H1 (cell line): Measurements from ENCODE around the gene PLCL1. TPM values are rescaled to one million over a fixed set of nuclear protein-coding genes. Genes with fewer than 3 reads are reported as not detected.

Experiments
- CTCF ChIA-PET: fragments of 300-600 bp; sonication (Branson Sonifier 250); formaldehyde crosslinking; loops from one replicate; lab custom pipeline; 2021; ENCODE audit not compliant: partially characterized antibody; lab: Charles Lee
- POLR2A ChIA-PET: fragments of 300-600 bp; sonication (Branson Sonifier 250); formaldehyde crosslinking; loops from one replicate; lab custom pipeline; 2021; ENCODE audit warnings: inconsistent platforms; ENCODE audit not compliant: partially characterized antibody; lab: Charles Lee
- DNase-seq, 2 experiments: peaks; one replicate each; pipeline versions ENCODE4 v3.0.0 to v3.0.0-alpha.2; 2010 to 2022; ENCODE audit warnings: low spot score in 2 of 2, low read depth in 1 of 2, mixed read lengths in 1 of 2
- FAIRE-seq: peaks from 2 replicates; lab custom pipeline; 2011; peaks lifted over from hg19 to GRCh38; lab: Jason Lieb, UNC
- H2AFZ ChIP-seq: 2 replicates; pipeline ENCODE4 v1.8.1; 2012; ENCODE audit warnings: low read length, inconsistent platforms
- H2AK5ac ChIP-seq: 2 replicates; pipeline ENCODE4 v1.6.1; 2013; ENCODE audit warnings: low read depth, low read length
- H2BK120ac ChIP-seq: replicated peaks from 2 replicates; pipeline ENCODE3; 2013; ENCODE audit warnings: low read depth, low read length, inconsistent platforms
- H2BK12ac ChIP-seq: 2 replicates; pipeline ENCODE4 v1.6.1; 2013; ENCODE audit warnings: low read depth, low read length
- H2BK15ac ChIP-seq: 2 replicates; pipeline ENCODE4 v1.6.1; 2013; ENCODE audit warnings: low read length
- H2BK20ac ChIP-seq: 2 replicates; pipeline ENCODE4 v1.6.1; 2013; ENCODE audit warnings: low read length
- H2BK5ac ChIP-seq: 2 replicates; pipeline ENCODE4 v1.6.1; 2013; ENCODE audit warnings: low read depth, low read length
- H3K14ac ChIP-seq: 2 replicates; pipeline ENCODE4 v1.6.1; 2013; ENCODE audit warnings: inconsistent platforms; ENCODE audit not compliant: insufficient read length
- H3K18ac ChIP-seq: 2 replicates; pipeline ENCODE4 v1.6.1; 2013; ENCODE audit warnings: low read length; ENCODE audit errors: extremely low read depth
- H3K23ac ChIP-seq: 2 replicates; pipeline ENCODE4 v1.6.1; 2013; ENCODE audit warnings: inconsistent platforms; ENCODE audit not compliant: insufficient read length
- H3K23me2 ChIP-seq: 2 replicates; pipeline ENCODE4 v1.6.1; 2013; ENCODE audit warnings: low read depth, low read length
- H3K27ac ChIP-seq: 2 replicates; pipeline ENCODE4 v1.6.1; 2011; ENCODE audit warnings: low read depth, low read length, inconsistent platforms
- H3K27me3 ChIP-seq, 4 experiments: replicated peaks in 1 of 4; 1 replicate in 1 of 4; 2 replicates in 3 of 4; pipeline versions ENCODE4 v1.6.1 to v1.8.1; 2011 to 2013; ENCODE audit warnings: low read length in 3 of 4, mild to moderate bottlenecking in 3 of 4, inconsistent platforms in 2 of 4, mixed read lengths in 2 of 4, moderate library complexity in 1 of 4; ENCODE audit not compliant: control insufficient read depth in 3 of 4, insufficient read depth in 3 of 4; ENCODE audit errors: extremely low read depth in 1 of 4
- H3K36me3 ChIP-seq, 4 experiments: 2 replicates each; pipeline versions ENCODE4 v1.6.1 to v1.8.1; 2011 to 2013; ENCODE audit warnings: mild to moderate bottlenecking in 4 of 4, low read length in 3 of 4, moderate library complexity in 2 of 4, control low read depth in 1 of 4, inconsistent platforms in 1 of 4; ENCODE audit not compliant: insufficient read depth in 4 of 4, control insufficient read depth in 2 of 4
- H3K4ac ChIP-seq: replicated peaks from 2 replicates; pipeline ENCODE3; 2013; ENCODE audit warnings: low read length, low read depth, mixed read lengths, inconsistent platforms; ENCODE audit not compliant: insufficient read length
- H3K4me1 ChIP-seq, 4 experiments: replicated peaks in 1 of 4; 1 replicate in 1 of 4; 2 replicates in 3 of 4; pipeline versions ENCODE4 v1.6.1 to v1.8.1; 2011 to 2013; ENCODE audit warnings: low read length in 3 of 4, inconsistent platforms in 2 of 4, mixed read lengths in 1 of 4; ENCODE audit not compliant: insufficient read depth in 4 of 4, control insufficient read depth in 3 of 4
- H3K4me2 ChIP-seq, 2 experiments: 2 replicates each; pipeline versions ENCODE4 v1.6.1 to v1.8.1; 2011 to 2013; ENCODE audit warnings: low read depth in 2 of 2, low read length in 2 of 2, control low read depth in 1 of 2, inconsistent platforms in 1 of 2, mild to moderate bottlenecking in 1 of 2; ENCODE audit not compliant: insufficient read depth in 1 of 2
- H3K4me3 ChIP-seq, 4 experiments: fragments of 200-600, 300-600 bp in 1 of 4; sonication (generic), shearing (Covaris generic), sonication (Bioruptor Twin) in 1 of 4; 2 replicates each; pipeline versions ENCODE4 v1.5.1 to v1.8.1; 2011 to 2016; ENCODE audit warnings: low read length in 4 of 4, low read depth in 3 of 4, control low read depth in 2 of 4, inconsistent platforms in 2 of 4, mild to moderate bottlenecking in 2 of 4, mixed read lengths in 1 of 4, moderate library complexity in 1 of 4; ENCODE audit not compliant: insufficient read depth in 2 of 4; ENCODE audit errors: extremely low read depth in 1 of 4
- H3K56ac ChIP-seq: replicated peaks from 2 replicates; pipeline ENCODE3; 2013; ENCODE audit warnings: low read depth, mild to moderate bottlenecking, mixed read lengths, low read length, inconsistent platforms; ENCODE audit not compliant: insufficient read length
- H3K79me1 ChIP-seq: 2 replicates; pipeline ENCODE4 v1.6.1; 2013; ENCODE audit warnings: low read depth, low read length, control low read depth
- H3K79me2 ChIP-seq, 2 experiments: 2 replicates each; pipeline versions ENCODE4 v1.6.1 to v1.8.1; 2012 to 2013; ENCODE audit warnings: low read length in 2 of 2, mild to moderate bottlenecking in 2 of 2, inconsistent platforms in 1 of 2; ENCODE audit not compliant: insufficient read depth in 2 of 2, control insufficient read depth in 1 of 2
- H3K9ac ChIP-seq, 4 experiments: replicated peaks in 1 of 4; 1 replicate in 1 of 4; 2 replicates in 3 of 4; pipeline versions ENCODE4 v1.6.1 to v1.8.1; 2011 to 2013; ENCODE audit warnings: low read depth in 3 of 4, low read length in 3 of 4, control low read depth in 2 of 4, mild to moderate bottlenecking in 2 of 4, moderate library complexity in 2 of 4, inconsistent platforms in 1 of 4; ENCODE audit errors: extremely low read depth in 1 of 4
- H3K9me3 ChIP-seq, 2 experiments: 2 replicates each; pipeline versions ENCODE4 v1.6.1 to v1.8.1; 2012 to 2013; ENCODE audit warnings: mild to moderate bottlenecking in 2 of 2, moderate library complexity in 2 of 2, control low read depth in 1 of 2, inconsistent platforms in 1 of 2, low read depth in 1 of 2, low read length in 1 of 2, mixed read lengths in 1 of 2; ENCODE audit not compliant: insufficient read depth in 2 of 2
- H4K20me1 ChIP-seq, 2 experiments: replicated peaks in 1 of 2; 2 replicates each; pipeline versions ENCODE3 to v1.8.1; 2011 to 2013; ENCODE audit warnings: inconsistent platforms in 2 of 2, low read length in 2 of 2, mild to moderate bottlenecking in 1 of 2; ENCODE audit not compliant: insufficient read depth in 2 of 2, control insufficient read depth in 1 of 2
- H4K5ac ChIP-seq: 2 replicates; pipeline ENCODE4 v1.6.1; 2013; ENCODE audit warnings: low read length, low read depth, mixed read lengths, inconsistent platforms; ENCODE audit not compliant: insufficient read length
- H4K8ac ChIP-seq: 2 replicates; pipeline ENCODE4 v1.8.0; 2013; ENCODE audit warnings: mild to moderate bottlenecking, moderate library complexity, low read length, inconsistent platforms; ENCODE audit not compliant: insufficient read depth; ENCODE audit errors: extremely low read depth
- H4K91ac ChIP-seq: replicated peaks from 2 replicates; pipeline ENCODE3; 2013; ENCODE audit warnings: low read length, mixed read lengths, inconsistent platforms; ENCODE audit not compliant: insufficient read length
- CBX5 ChIP-seq: fragments of 300-800, 300-1000 bp; sonication (generic); IDR thresholded peaks from 2 replicates; pipeline ENCODE4 v1.7.1; 2016; ENCODE audit warnings: antibody characterized with exemption, low read length, low read depth
- CHD1 ChIP-seq: IDR thresholded peaks from 2 replicates; pipeline ENCODE4 v1.6.1; 2012; ENCODE audit warnings: low read depth, low read length, improper control_type of control experiment
- NRF1 ChIP-seq: IDR thresholded peaks from 2 replicates; pipeline ENCODE4 v1.6.1; 2011; ENCODE audit warnings: mild to moderate bottlenecking, low read depth, low read length, improper control_type of control experiment
- SRF ChIP-seq: IDR thresholded peaks from 2 replicates; pipeline ENCODE4 v1.6.1; 2011; ENCODE audit warnings: mild to moderate bottlenecking, low read depth, low read length, moderate library complexity
- TAF1 ChIP-seq: IDR thresholded peaks from 2 replicates; pipeline ENCODE4 v1.6.1; 2011; ENCODE audit warnings: mild to moderate bottlenecking, low read depth, low read length
- WGBS, 2 experiments: shearing (Covaris generic) in 1 of 2; methylation state at CpG; one replicate each; pipeline versions ENCODE4 v1.1.6 to v1.1.7; 2013 to 2015; ENCODE audit warnings: low lambda C conversion rate in 2 of 2, mixed read lengths in 2 of 2, inconsistent platforms in 1 of 2, low coverage in 1 of 2, missing lambda C conversion rate in 1 of 2; ENCODE audit not compliant: insufficient replicate concordance in 2 of 2, insufficient coverage in 1 of 2, insufficient read length in 1 of 2; ENCODE audit errors: extremely low coverage in 1 of 2, missing lambda C conversion rate in 1 of 2; 5-methylcytosine and 5-hydroxymethylcytosine counted together
- polyA plus RNA-seq, 7 experiments: library from polyadenylated mRNA; depleted of rRNA in 3 of 7; stranded (reverse) in 5 of 7; unstranded in 2 of 7; fragments of >200 nt in 5 of 7; fragments of 200-250 nt in 2 of 7; gene quantifications; 1 replicate in 5 of 7; 2 replicates in 1 of 7; 4 replicates in 1 of 7; pipeline versions ENCODE4 v1.2.1 to v1.2.3, GENCODE V29; 2011 to 2013; ENCODE audit warnings: missing spikeins in 2 of 7, mixed read lengths in 2 of 7
- total RNA-seq: library from RNA; stranded (reverse); fragmentation: NEBNext Ultra II Directional; extraction: Animal tissue kit (Norgen Biotek cat#: 25700); gene quantifications from 2 replicates; pipeline ENCODE4 v1.2.1, GENCODE V29; 2021
- TF ChIP-seq, protein P1 (sequence below): IDR thresholded peaks from 2 replicates; pipeline ENCODE4 v1.6.1; 2012; ENCODE audit warnings: inconsistent platforms

The PLCL1 gene
- total and polyA plus RNA-seq, 2 of the 8 experiments (the other 6 are each of a cell fraction or from before 2014, with no cell fraction given) = not detected

DNA sequence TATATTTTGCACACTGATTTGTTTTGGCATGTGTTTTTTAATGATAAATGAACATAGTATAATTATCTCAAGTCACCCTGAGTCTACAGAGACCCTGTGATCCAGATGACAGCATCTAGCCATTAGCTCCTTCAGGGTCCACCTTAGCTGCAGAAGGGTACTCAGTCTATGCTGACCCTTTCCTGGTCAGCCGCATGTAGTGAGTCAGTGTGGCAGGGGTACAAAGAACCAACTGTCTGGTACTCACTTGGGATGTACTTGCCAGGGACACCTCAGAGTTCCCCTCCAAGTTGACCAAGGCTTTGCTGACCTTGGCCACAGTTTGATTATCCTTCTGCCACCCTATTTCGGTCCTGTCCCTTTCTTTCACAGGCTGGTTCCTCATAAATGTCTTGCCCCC lies 369.5 kb downstream of the PLCL1 start:
- H3K4me2 ChIP-seq = no peak overlapping the region
- WGBS, 2 experiments = 92% methylated on average over 2 of the region's 2 CpGs; no CpG with 5 or more reads in 1 of the 2 experiments
- ChIA-PET CTCF (interaction anchor here (0.6 to 1.1 kb wide), 3 partner anchors 20 to 35 kb away, joined by 3 to 4 read pairs (median 3); no protein-coding TSS in a partner anchor), POLR2A (no interaction called here)
- H4K91ac ChIP-seq = no peak overlapping the region
- H2BK20ac ChIP-seq = no peak overlapping the region
- H3K14ac ChIP-seq = no peak overlapping the region
- H2AFZ ChIP-seq = no peak overlapping the region
- H3K36me3 ChIP-seq = no peaks in the 10 kb centered on the region
- no peak overlapping the region for H3K4me3 ChIP-seq
- H3K4me1 ChIP-seq = no peaks in the 10 kb centered on the region
- FAIRE-seq (no peak), DNase-seq (no peak)
- no peaks in the 10 kb centered on the region for H4K20me1 ChIP-seq
- no peaks in the 10 kb centered on the region for H3K27me3 ChIP-seq
- H3K4ac ChIP-seq = no peak overlapping the region
- no peak overlapping the region for H3K27ac ChIP-seq
- H2BK12ac ChIP-seq = no peak overlapping the region
- H4K8ac ChIP-seq = no peak overlapping the region
- no peaks in the 10 kb centered on the region for H3K23me2 ChIP-seq
- no peak overlapping the region for H3K18ac ChIP-seq
- H2BK15ac ChIP-seq = no peak overlapping the region
- H2AK5ac ChIP-seq = no peak overlapping the region
- no peak overlapping the region for H3K23ac ChIP-seq
- H3K9ac ChIP-seq = no peak overlapping the region
- no peaks in the 10 kb centered on the region for H3K9me3 ChIP-seq
- H2BK120ac ChIP-seq = no peak overlapping the region
- no peak overlapping the region for H2BK5ac ChIP-seq
- no peak overlapping the region for H4K5ac ChIP-seq
- no peak overlapping the region for H3K56ac ChIP-seq
- no peaks in the 10 kb centered on the region for H3K79me2 ChIP-seq
- H3K79me1 ChIP-seq = no peaks in the 10 kb centered on the region
- no peak for TF ChIP-seq TAF1
- TF ChIP-seq, protein P1, sequence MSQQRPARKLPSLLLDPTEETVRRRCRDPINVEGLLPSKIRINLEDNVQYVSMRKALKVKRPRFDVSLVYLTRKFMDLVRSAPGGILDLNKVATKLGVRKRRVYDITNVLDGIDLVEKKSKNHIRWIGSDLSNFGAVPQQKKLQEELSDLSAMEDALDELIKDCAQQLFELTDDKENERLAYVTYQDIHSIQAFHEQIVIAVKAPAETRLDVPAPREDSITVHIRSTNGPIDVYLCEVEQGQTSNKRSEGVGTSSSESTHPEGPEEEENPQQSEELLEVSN = no peak
- no peak for TF ChIP-seq NRF1
- TF ChIP-seq CBX5 = no peak
- no peak for TF ChIP-seq CHD1
- TF ChIP-seq SRF = no peak
